GM19240 (cell line): ENCODE measurements around the gene KRTAP13-4.

ENCODE experiments used
- DNase-seq: peaks from one replicate; pipeline ENCODE4 v3.0.0; 2011; ENCODE audit warnings: low spot score; ENCODE audit not compliant: insufficient read length

The KRTAP13-4 gene, protein sequence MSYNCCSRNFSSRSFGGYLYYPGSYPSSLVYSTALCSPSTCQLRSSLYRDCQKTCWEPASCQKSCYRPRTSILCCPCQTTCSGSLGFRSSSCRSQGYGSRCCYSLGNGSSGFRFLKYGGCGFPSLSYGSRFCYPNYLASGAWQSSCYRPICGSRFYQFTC

DNA sequence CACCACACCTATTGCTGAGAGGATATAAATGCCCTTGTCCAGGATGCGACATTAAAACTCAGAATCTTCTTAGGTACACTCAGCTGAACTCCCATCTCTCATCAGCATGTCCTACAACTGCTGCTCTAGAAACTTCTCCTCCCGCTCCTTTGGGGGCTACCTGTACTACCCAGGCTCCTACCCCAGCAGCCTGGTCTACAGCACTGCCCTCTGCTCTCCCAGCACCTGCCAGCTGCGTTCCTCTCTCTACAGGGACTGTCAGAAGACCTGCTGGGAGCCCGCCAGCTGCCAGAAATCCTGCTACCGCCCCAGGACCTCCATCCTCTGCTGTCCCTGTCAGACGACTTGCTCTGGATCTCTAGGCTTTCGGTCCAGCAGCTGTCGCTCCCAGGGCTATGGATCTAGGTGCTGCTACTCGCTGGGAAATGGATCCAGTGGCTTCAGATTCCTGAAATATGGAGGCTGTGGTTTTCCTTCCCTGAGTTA lies at the start of gene KRTAP13-4:
Gene KRTAP13-4 (plus strand): TSS at position 51 of the 486 bp plus-strand sequence. CDS start 56 bp downstream, at position 107.
- no peak for DNase-seq

DNA sequence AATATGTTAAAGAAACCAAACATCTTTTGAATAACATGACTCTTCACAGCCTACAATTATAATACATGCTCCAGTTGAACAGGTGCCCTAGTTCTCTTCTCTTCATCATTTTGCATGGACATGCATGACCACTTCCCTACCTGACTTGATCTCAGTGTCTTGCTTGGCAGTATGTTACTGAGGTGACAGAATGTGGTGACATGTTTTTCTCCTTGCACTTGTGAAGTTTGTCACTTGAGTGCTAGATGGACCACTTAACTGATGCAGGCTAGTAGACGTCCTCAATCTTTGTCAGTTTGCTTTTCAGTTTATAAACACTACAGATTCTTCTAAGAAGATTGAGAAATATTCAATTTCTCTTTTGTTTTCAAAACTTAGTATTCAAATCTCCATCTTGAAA lies 47.8 kb upstream of the KRTAP13-4 start:
- no peak for DNase-seq

DNA sequence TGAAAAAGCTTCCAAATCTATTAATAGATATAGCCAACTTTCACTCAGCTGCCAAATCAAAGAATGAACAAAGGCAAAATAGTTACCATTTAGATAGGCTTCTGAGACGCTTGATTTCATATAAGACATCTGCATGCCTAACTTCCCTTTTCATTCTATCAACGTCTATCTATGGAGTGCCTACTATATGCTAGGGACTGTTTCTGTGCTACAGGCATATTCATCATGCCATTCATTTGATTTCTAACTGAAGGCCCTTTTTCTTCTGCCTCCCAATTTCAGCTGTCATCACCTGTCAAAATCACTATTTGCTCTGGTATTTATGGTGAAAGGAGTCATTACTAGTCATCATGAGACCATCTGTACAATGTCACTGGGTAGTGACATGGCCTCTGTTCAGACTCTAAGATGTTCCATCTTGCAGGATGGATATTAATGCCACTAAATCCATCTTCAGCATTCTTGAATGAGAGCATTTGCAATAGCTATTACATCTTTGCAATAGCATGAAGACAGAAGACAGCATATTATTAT lies 38.5 kb upstream of the KRTAP13-4 start:
- no peak for DNase-seq

DNA sequence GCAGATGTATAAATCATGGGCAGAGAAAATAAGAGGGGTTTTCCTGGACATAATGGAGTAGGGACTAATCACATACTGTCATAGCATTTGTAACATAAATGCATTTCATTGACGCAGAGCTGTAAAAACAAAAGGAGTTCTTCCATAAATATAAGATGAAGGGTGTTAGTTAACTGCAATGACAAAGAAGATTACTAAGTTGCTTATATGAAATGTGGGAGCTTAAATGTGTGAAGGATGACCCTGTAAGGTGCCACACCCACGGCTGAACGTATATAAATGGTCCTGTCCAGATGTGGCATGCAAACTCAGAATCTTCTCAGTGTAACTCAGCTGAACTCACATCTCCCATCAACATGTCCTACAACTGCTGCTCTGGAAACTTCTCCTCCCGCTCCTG lies 34.3 kb upstream of the KRTAP13-4 start, which contains the start of gene KRTAP13-1:
Gene KRTAP13-1 (plus strand): TSS at position 301 of the 400 bp plus-strand sequence. CDS start 56 bp downstream, at position 357.
- DNase-seq, result no peak

DNA sequence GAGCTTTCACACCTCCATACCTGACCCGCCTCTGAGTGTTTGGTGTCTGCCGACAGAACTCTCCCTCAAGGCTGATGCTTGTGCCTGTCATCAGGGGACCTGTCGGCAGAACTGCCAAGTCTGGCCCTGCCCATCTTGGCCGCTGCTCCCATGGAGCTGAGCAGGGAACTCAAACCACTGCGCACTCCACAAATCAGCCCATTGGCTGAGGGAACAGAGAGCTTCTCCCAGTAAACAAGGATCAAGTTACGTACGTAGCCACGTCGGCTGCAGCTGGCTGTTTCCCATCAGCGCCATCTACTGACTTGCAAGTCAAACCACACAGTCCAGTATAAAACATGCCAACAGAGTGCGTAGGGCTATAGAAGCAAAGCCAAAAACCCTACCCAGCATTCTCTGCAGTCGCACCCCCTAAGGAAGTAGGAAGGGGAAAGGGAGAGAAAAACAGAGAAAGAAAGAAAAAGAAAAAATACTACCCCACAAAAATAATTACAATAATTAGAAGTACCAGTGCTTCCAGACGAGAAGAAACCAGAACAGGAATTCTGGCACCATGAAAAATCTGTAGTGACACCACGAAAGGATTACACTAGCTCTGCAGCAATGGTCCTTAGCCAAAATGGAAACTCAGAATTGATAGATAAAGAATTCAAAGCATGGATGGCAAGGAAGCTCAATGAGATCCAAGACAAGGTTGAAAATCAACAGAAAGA lies 21.1 kb upstream of the KRTAP13-4 start:
- no peak for DNase-seq

DNA sequence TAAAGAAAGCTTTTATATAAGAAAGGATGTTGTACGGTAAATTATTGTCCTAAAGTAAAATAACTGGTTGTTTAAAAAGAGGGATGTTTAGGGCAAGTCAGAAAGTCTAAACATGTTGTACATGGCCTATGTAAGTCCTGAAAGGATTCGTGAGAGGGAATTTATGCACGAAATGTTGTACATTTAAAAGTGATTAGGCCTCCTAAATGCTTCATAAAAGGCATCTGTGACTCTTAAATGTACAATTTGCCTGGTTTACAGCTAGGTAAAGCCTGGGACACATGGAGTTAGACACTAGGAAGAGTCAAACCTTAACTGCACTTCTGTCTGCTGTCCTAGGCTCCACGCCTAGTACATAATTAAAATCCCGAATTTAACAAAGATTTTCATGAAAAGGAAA lies 14.0 kb upstream of the KRTAP13-4 start:
- no peak for DNase-seq

DNA sequence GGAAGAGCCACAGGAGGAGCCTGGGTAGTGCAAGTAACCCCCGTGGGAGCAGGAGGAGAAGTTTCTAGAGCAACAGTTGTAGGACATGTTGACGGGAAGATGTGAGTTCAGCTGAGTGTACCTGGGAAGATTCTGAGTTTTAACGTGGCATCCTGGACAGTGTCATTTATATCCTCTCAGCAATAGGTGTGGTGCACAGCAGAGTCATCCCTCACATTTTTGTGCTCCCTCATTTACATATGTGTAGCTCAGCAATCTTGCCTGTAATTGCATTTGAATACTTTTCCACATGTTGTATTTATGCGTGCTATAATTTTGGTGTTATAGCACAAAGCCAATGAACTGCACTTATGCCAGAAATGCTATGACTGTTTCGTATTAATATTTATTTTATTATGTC lies 4.2 kb upstream of the KRTAP13-4 start, which contains the start of gene KRTAP13-3:
Gene KRTAP13-3 (minus strand): TSS at position 101 of the 400 bp plus-strand sequence. CDS start 14 bp downstream, at position 87.
- DNase-seq, result no peak

DNA sequence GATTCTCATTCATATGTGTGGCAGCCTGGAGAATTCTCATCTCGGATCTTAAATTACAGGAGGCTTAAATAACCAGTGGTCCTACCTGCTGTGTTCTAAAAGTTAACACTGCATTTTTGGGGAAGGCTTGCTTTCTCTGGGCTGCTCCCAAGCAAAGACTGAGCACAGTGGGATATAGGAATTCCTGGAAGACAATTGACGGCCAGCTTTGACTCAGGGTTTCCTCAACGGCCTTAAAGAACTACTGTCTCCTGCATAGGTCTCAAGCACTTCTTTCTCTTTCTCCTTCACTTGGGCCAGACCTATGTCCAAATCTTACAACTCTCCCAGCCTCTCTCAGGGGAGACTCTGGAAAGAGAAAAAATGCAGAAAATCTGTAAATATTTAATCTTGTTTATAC lies 3.3 kb upstream of the KRTAP13-4 start:
- DNase-seq, result no peak

DNA sequence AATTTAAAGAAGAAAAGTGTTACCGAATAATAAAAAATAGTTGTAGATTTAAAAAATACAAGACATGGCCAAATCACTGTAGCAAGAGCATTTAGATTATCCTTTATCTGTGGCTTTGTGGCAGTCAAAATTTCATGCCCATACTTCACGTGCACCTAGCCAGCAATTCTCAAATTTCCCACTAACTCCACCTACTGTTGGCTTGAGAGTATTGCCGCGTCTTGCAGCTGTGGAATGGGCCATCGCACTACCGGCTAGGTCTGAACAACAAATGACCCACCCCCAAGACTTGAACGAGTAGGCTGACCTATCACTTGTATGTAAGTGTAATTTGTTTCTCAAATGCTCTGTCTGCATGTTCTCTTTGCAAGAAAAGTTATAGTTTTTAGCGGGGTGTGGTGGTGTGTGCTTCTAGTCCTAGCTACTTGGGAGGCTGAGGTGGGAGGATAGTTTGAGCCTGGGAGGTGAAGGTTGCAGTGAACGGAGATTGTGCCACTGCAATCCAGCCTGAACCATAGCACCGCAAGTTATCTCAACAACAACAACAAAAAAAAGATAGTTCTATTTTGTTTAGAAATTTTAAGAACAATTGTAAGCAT lies 4.1 kb downstream of the KRTAP13-4 start:
- no peak for DNase-seq

DNA sequence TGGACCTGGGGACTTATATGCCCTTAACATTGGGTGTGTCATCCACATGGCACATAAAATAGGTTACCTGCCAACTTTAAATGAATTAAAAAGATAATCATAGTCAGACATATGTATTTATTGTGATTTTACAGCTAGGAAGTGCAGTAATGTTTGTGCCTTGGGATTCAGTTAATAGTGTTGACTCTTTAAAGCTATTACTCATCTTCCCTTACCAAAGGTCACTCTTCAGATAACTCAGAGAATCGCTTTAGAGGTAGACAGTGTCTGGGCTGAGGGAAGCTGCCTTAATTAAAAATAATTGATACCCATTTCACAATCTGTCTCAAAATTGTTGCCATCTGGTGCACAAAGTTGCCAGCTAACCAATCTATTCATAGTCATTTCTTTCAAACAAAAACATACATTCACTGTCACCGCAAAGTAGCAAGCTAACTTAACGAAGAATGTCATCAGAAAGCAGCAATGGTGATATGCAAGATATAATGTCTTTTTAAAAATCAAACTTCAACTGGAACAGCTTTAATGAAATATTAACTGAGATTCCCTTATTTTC lies 7.1 kb downstream of the KRTAP13-4 start:
- DNase-seq, result no peak

DNA sequence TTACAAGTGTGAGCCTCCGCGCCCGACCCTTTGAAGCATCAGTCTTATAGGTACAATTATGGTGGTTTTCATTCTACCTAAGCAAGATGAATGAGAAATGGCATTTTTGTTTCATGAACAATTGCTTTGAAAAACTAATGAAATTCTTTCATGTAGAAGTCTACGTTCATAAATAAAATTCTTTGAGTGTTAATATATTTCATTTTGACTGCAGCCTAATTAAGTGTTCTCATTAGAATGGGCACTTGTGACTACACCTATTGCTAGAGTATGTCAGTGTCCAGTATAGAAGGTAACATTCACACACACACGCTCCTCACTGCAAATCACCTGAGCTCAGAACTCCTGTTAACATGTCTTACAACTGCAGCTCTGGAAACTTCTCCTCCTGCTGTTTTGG lies 10.0 kb downstream of the KRTAP13-4 start, which contains the start of gene KRTAP15-1:
Gene KRTAP15-1 (plus strand): TSS at position 301 of the 400 bp plus-strand sequence. CDS start 53 bp downstream, at position 354.
- no peak for DNase-seq

DNA sequence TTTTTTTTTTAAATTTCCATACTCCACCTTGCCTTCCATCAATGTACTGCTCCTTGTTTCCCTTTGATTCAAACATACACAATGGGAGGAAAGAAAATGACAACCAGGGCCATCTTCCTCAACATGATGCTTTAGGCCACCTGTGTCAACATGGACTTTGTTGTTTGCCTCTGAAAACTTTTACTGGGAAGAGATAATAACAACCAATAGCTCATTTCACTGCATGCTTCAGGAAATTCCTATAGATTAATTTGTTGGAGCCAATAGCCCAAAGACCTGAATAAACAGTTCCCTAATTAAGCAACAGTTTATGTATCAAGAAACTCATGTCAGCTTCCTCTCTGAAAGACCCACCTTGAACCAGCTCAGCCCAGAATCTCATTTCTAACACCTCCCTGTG lies 13.2 kb downstream of the KRTAP13-4 start:
- no peak for DNase-seq

DNA sequence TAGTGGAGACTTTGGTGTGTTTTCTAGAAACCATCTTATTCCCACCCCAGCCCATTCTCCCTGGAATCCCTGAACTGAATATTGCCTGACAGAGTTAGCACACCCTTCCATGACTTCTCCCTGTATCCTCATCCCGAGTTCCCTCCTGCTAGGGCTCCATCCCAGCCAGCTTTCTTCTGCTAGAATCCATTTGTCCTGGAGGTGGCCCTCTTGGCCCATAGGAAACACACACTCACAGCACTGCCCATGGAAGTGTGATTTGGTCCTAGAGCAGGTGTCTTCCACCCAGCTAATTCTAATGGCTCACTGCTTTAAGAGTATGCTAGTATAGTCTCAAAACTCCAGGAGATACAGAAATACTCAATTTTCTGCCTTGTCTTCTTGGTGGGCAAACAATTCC lies 14.2 kb downstream of the KRTAP13-4 start:
- DNase-seq, result no peak

DNA sequence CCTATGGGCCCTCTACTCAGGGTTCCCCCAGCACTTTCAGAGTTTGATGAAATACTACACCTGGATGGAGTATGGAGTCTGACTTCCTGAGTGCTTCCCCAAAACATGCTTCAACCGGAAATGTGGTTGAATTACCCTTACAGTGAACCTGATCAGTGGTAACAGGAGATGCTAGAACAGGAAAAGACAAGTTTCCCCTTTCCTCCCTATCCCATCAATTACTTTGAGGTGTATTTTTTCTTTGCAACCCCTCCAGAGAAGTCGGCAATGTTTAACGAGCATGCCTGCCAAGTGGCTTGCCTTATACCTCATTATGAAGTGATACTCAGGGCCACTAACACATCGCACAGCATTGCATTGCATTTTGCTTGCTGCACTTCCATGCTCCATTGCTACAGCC lies 17.0 kb downstream of the KRTAP13-4 start:
- DNase-seq, result no peak

DNA sequence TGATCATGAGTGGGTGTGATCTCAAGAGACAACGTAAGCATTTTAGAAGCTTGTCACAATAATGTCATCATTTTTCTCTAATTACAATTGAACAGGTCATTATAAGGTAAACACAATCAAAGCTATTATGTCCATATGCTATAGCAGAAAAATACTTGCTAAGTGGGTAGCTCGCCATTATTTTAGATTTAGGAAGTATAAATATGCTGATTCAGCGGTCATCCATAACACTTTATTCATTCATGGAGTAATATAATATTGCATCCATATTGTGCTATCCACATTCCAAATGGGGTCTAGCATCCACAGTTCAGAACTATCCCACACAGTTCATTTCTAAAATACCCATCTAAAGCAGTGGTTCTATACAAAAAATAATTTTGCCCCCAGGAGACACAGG lies 18.5 kb downstream of the KRTAP13-4 start:
- no peak for DNase-seq

DNA sequence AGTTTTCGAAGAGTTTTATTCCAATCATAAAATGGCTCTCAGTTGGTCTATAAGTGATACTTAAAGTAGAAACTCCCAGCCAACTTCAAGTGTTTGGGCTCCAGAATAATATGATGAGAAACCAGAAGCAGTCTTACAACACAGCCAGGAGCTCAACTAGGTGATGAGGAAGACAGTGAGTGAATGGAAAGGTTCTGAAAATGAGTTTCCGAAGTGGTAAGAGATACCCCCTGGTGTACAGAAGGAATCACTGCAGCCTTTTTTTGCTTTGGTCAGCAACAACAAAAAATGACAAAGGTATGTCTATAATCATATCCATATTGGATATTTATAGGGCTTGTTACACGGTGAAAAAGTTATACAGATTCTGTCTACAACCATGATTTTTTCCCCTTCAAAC lies 33.7 kb downstream of the KRTAP13-4 start:
- no peak for DNase-seq

DNA sequence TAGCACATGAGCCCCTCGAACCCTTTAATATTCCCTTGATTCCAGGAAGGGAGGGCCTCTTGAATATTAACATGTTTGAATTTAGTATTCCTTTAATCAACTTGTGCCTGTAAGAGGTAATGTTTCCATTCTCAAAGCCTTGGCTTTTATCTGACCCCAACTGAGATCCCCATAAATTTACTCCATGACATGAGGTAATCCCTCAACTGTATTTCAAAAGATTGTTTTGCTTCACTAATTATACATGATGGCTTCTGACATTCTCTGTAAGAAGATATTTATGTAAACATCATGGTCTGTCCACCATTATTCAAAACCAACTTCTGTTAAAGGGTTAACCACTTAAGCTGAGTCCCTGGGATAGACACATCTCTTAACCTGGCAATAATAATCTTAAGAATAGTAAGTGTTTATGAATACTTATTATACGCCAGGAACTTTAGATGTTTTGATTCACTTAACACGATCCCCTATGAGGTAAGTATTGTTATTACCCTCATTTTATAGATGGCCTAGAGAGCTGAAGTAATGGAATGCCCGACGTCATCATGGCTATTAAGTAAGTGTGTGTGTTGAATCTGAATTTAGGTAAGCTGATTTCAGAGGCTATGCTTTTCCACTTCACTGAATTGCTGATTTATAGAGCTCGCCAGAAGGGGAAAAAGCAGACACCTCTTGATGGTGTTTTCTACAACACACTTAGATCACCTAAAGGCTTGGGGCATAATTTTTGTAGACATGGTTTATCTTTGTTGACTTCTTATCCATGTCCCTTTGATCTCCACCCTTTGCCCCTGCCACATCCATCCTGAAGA lies 39.1 kb downstream of the KRTAP13-4 start:
- no peak for DNase-seq

DNA sequence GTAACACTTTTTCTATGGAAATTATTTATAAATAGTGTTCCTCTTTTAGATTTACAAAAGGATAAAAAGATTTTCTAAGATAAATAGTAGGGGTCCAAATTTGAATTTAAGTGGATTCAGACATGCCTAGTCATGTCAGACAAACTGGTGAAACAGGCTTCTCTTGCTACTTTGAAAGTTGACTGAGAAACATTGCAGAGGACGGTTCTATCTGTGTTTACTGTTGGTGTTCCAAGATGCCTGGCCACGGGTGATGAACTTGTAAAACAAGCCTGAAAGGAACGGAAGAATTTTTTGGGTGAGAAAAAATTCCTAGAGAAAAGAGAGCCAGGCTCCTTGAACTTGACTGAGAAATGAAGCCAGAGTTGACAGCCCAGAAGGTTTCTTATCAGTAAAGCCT lies 48.0 kb downstream of the KRTAP13-4 start:
- no peak for DNase-seq

DNA sequence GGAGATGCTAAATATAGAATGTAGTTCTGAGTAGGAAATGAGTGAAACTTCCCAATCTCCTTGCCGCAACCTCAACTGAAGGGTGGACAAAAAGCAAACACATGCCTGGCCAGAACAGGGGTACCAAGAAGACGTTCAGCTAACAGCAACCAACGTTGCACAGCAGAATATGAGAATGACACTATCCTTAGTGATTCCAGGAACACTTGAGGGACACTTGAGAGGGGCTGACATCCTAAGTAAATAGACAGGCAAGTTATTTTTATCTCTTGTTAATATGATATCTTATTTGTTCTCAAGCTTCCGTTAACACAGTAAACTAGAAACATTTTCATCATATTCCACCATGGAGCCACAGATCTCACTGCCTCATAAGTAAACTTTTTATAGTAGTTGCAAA lies 49.2 kb downstream of the KRTAP13-4 start:
- DNase-seq, result no peak

DNA sequence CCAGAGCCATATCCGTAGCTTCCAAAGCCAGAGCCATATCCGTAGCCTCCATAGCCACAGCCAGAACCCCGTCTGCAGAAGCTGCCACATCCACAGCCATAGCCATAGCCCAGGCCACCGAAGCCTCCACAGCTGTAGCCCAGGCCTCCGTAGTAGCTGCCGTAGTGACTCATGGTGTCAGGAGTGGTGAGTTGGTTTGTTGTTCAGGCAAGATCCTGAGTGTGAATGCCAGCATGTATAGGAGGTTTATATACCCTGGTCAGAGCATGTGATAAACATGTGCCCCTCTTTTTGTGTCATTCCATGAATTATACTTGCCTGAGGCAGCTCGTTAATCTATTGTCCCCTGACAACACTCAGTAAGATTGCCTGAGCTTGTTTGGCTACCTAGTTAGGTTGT lies 50.1 kb downstream of the KRTAP13-4 start, which contains the start of gene KRTAP19-1:
Gene KRTAP19-1 (minus strand): TSS at position 223 of the 400 bp plus-strand sequence. CDS start 50 bp downstream, at position 173.
- no peak for DNase-seq
